Gastrocnemius medialis (tissue), 4 donors: ENCODE data around the gene SLAMF1.

Experiments
- POLR2A ChIP-seq, 2 donors: fragments of 450-650 bp; IDR thresholded peaks; one replicate each; pipeline ENCODE4 v1.6.1; 2017; ENCODE audit warnings: antibody characterized with exemption in 2 of 2, mild to moderate bottlenecking in 2 of 2, moderate library complexity in 2 of 2
- TF ChIP-seq, protein P1 (sequence below), 5 experiments: fragments of 450-650 bp in 3 of 5; fragments of 200-600 bp in 2 of 5; sonication (generic) in 2 of 5; IDR thresholded peaks in 4 of 5; conservative IDR thresholded peaks in 1 of 5; 1 replicate in 4 of 5; 2 replicates in 1 of 5; pipeline ENCODE4 v1.5.1; 2016 to 2019; ENCODE audit warnings: antibody characterized with exemption in 5 of 5, mild to moderate bottlenecking in 3 of 5, moderate library complexity in 3 of 5

GRCh38 chr1:160618327-160618726 is 28.5 kb downstream of the SLAMF1 start:
- TF ChIP-seq POLR2A (IDR thresholded peaks at IDR 0.05) = no peak
- TF ChIP-seq, protein P1, sequence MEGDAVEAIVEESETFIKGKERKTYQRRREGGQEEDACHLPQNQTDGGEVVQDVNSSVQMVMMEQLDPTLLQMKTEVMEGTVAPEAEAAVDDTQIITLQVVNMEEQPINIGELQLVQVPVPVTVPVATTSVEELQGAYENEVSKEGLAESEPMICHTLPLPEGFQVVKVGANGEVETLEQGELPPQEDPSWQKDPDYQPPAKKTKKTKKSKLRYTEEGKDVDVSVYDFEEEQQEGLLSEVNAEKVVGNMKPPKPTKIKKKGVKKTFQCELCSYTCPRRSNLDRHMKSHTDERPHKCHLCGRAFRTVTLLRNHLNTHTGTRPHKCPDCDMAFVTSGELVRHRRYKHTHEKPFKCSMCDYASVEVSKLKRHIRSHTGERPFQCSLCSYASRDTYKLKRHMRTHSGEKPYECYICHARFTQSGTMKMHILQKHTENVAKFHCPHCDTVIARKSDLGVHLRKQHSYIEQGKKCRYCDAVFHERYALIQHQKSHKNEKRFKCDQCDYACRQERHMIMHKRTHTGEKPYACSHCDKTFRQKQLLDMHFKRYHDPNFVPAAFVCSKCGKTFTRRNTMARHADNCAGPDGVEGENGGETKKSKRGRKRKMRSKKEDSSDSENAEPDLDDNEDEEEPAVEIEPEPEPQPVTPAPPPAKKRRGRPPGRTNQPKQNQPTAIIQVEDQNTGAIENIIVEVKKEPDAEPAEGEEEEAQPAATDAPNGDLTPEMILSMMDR (IDR thresholded peaks at IDR 0.05 in 4 of 5, conservative IDR thresholded peaks at IDR 0.05 in 1 of 5) = no peak
